Measurements from ENCODE around the gene PDE9A.

The PDE9A gene

GRCh38 chr21:42746593-42747275, 93.3 kb downstream of the PDE9A start:
- H3K4me3 ChIP-seq (ENCODE audit: low read depth, low read length): no peak overlapping the region
- no peak for TF ChIP-seq CTCF (IDR thresholded peaks at IDR 0.05; ENCODE audit: low read depth, low read length, missing control alignments)
- no peak for DNase-seq (ENCODE audit: low read depth)
- in situ Hi-C loops (cut with HindIII; ENCODE audit: low sequenced_read_pairs): no loop called here

- no peak for DNase-seq (ENCODE audit: low read depth)
- no peak overlapping the region for H3K4me3 ChIP-seq (ENCODE audit: low read depth, low read length)
- TF ChIP-seq CTCF (IDR thresholded peaks at IDR 0.05; ENCODE audit: low read depth, low read length, missing control alignments): no peak
- in situ Hi-C loops (cut with HindIII; ENCODE audit: low sequenced_read_pairs): no loop called here
Observed at GRCh38 chr21:42747276-42747701, 93.9 kb downstream of the PDE9A start.

GRCh38 chr21:42747746-42748351, 94.4 kb downstream of the PDE9A start:
- H3K4me3 ChIP-seq (ENCODE audit: low read depth, low read length): no peak overlapping the region
- in situ Hi-C loops (cut with HindIII; ENCODE audit: low sequenced_read_pairs): no loop called here
- DNase-seq (ENCODE audit: low read depth): no peak
- no peak for TF ChIP-seq CTCF (IDR thresholded peaks at IDR 0.05; ENCODE audit: low read depth, low read length, missing control alignments)

GRCh38 chr21:42748620-42749176, 95.3 kb downstream of the PDE9A start:
- in situ Hi-C loops (cut with HindIII; ENCODE audit: low sequenced_read_pairs): no loop called here
- TF ChIP-seq CTCF (IDR thresholded peaks at IDR 0.05; ENCODE audit: low read depth, low read length, missing control alignments): no peak
- H3K4me3 ChIP-seq (ENCODE audit: low read depth, low read length): no peak overlapping the region
- no peak for DNase-seq (ENCODE audit: low read depth)

- H3K4me3 ChIP-seq (ENCODE audit: low read depth, low read length): no peak overlapping the region
- in situ Hi-C loops (cut with HindIII; ENCODE audit: low sequenced_read_pairs): no loop called here
- TF ChIP-seq CTCF (IDR thresholded peaks at IDR 0.05; ENCODE audit: low read depth, low read length, missing control alignments): no peak
- DNase-seq (ENCODE audit: low read depth): no peak
Observed at GRCh38 chr21:42750737-42751530, 97.5 kb downstream of the PDE9A start.

GRCh38 chr21:42751866-42752265, 98.4 kb downstream of the PDE9A start:
- no peak for DNase-seq (ENCODE audit: low read depth)
- in situ Hi-C loops (cut with HindIII; ENCODE audit: low sequenced_read_pairs): no loop called here
- no peak overlapping the region for H3K4me3 ChIP-seq (ENCODE audit: low read depth, low read length)
- no peak for TF ChIP-seq CTCF (IDR thresholded peaks at IDR 0.05; ENCODE audit: low read depth, low read length, missing control alignments)

Data from astrocyte of the cerebellum (primary cell).